Coronary artery (tissue), 2 donors: ENCODE results near the gene SNX17.
"Not testable (repeated sequence)": the region's sequence is repeated elsewhere in the genome, so short reads cannot be mapped to it uniquely, and the experiment has no call there.

Experiments used
- DNase-seq: peaks from one replicate; pipeline ENCODE4 v3.0.0-alpha.2; 2017; ENCODE audit warnings: low spot score
- H3K27ac ChIP-seq, 2 donors: fragments of 200-600 bp; sonication (generic); one replicate each; pipeline ENCODE4 v1.5.1; 2016 to 2019
- H3K4me3 ChIP-seq: fragments of 200-600 bp; sonication (generic); 2 replicates; pipeline ENCODE4 v1.5.1; 2016; ENCODE audit warnings: mild to moderate bottlenecking, moderate library complexity
- TF ChIP-seq, protein P1 (sequence below): fragments of 200-600 bp; sonication (generic); IDR thresholded peaks from one replicate; pipeline ENCODE4 v1.5.1; 2019; ENCODE audit warnings: antibody characterized with exemption

Gene SNX17

GRCh38 chr2:27422958-27423357 lies 52.5 kb downstream of the SNX17 start:
- TF ChIP-seq, protein P1, sequence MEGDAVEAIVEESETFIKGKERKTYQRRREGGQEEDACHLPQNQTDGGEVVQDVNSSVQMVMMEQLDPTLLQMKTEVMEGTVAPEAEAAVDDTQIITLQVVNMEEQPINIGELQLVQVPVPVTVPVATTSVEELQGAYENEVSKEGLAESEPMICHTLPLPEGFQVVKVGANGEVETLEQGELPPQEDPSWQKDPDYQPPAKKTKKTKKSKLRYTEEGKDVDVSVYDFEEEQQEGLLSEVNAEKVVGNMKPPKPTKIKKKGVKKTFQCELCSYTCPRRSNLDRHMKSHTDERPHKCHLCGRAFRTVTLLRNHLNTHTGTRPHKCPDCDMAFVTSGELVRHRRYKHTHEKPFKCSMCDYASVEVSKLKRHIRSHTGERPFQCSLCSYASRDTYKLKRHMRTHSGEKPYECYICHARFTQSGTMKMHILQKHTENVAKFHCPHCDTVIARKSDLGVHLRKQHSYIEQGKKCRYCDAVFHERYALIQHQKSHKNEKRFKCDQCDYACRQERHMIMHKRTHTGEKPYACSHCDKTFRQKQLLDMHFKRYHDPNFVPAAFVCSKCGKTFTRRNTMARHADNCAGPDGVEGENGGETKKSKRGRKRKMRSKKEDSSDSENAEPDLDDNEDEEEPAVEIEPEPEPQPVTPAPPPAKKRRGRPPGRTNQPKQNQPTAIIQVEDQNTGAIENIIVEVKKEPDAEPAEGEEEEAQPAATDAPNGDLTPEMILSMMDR, result no peak
- Histone ChIP-seq H3K27ac (no peak overlapping the region), H3K4me3 (no peak overlapping the region)
- DNase-seq, result no peak

DNA sequence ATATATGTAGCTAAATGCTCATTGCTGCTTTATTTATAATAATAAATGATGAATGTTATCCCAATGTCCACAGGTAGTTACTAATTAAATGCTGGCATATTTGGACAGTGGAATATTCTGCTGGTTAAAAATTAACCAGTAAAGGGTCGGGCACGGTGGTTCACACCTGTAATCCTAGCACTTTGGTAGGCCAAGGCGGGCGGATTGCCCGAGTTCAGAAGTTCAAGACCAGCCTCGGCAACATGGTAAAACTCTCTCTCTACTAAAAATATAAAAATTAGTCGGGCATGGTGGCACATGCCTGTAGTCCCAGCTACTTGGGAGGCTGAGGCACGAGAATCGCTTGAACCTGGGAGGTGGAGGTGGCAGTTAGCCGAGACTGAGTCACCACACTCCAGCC lies 54.6 kb downstream of the SNX17 start:
- DNase-seq, H3K4me3 ChIP-seq, H3K27ac ChIP-seq: not testable (repeated sequence)
